GM19452 (cell line): ENCODE measurements around the gene LILRA2.
"Not testable (repeated sequence)": the region's sequence is repeated elsewhere in the genome, so short reads cannot be mapped to it uniquely, and the experiment has no call there.

Experiments
- ATAC-seq: cut with Tn5 transposase; IDR thresholded peaks from one replicate; pipeline ENCODE4 v1.9.1; 2021; ENCODE audit not compliant: unreplicated experiment

LILRA2 gene

GRCh38 chr19:54570316-54570715 is 3.3 kb upstream of the LILRA2 start:
- no peak for ATAC-seq

GRCh38 chr19:54571715-54572615 is 1.6 kb upstream of the LILRA2 start:
- not testable (repeated sequence) for ATAC-seq

GRCh38 chr19:54572696-54573311 is 786 bp upstream of the LILRA2 start:
- no peak for ATAC-seq

GRCh38 chr19:54574051-54574450 is 461 bp downstream of the LILRA2 start:
- ATAC-seq = no peak

GRCh38 chr19:54574527-54575056 is 1.0 kb downstream of the LILRA2 start:
- no peak for ATAC-seq

- ATAC-seq = not testable (repeated sequence)
These were observed 1.6 kb downstream of the LILRA2 start for GRCh38 chr19:54575205-54575604.

- ATAC-seq = no peak
These were observed 2.9 kb downstream of the LILRA2 start for GRCh38 chr19:54576411-54576976.

- ATAC-seq = no peak
These were observed 3.7 kb downstream of the LILRA2 start for GRCh38 chr19:54577334-54577733.

- ATAC-seq = not testable (repeated sequence)
These were observed 4.7 kb downstream of the LILRA2 start for GRCh38 chr19:54578268-54578667.

- no peak for ATAC-seq
These were observed 12.8 kb downstream of the LILRA2 start for GRCh38 chr19:54586397-54586796.

GRCh38 chr19:54587026-54587425 is 13.4 kb downstream of the LILRA2 start:
- ATAC-seq = no peak

GRCh38 chr19:54593445-54593844 is 19.9 kb downstream of the LILRA2 start, which contains the start of gene LILRA1:
LILRA1 (plus strand) TSS chr19:54593632; CDS start chr19:54594245, 613 bp downstream.
- ATAC-seq = not testable (repeated sequence)

GRCh38 chr19:54593931-54594626 is 20.5 kb downstream of the LILRA2 start:
- ATAC-seq = not testable (repeated sequence)

- no peak for ATAC-seq
These were observed 21.1 kb downstream of the LILRA2 start for GRCh38 chr19:54594737-54595136.

- not testable (repeated sequence) for ATAC-seq
These were observed 22.3 kb downstream of the LILRA2 start for GRCh38 chr19:54595680-54596436.

GRCh38 chr19:54600212-54600611 is 26.6 kb downstream of the LILRA2 start:
- no peak for ATAC-seq

- ATAC-seq = no peak
These were observed 32.6 kb downstream of the LILRA2 start for GRCh38 chr19:54606230-54606629.

GRCh38 chr19:54606891-54607784 is 33.5 kb downstream of the LILRA2 start:
- peak; percentile 61 for ATAC-seq

- ATAC-seq = no peak
These were observed 34.2 kb downstream of the LILRA2 start for GRCh38 chr19:54607785-54608150.
